Kidney capillary endothelial cell (primary cell): ENCODE results near the gene LLGL2.
"Not testable (repeated sequence)": the region's sequence is repeated elsewhere in the genome, so short reads cannot be mapped to it uniquely, and the experiment has no call there.

ENCODE experiments used
- DNase-seq: peaks from one replicate; pipeline ENCODE4 v3.0.0-alpha.2; 2018; ENCODE audit warnings: low spot score

Gene LLGL2

GRCh38 chr17:75524970-75525805 lies at the start of gene LLGL2:
Gene LLGL2 (plus strand): TSS chr17:75525697. CDS start chr17:75543427, 17,730 bp downstream.
- DNase-seq: peak; percentile 26

GRCh38 chr17:75475851-75476250 lies 49.6 kb upstream of the LLGL2 start:
- DNase-seq: no peak

GRCh38 chr17:75476271-75476671 lies 49.2 kb upstream of the LLGL2 start:
- DNase-seq: no peak

GRCh38 chr17:75476752-75477489 lies 48.6 kb upstream of the LLGL2 start:
- no peak for DNase-seq

- not testable (repeated sequence) for DNase-seq
Measured at GRCh38 chr17:75477490-75477862, 48.0 kb upstream of the LLGL2 start.

GRCh38 chr17:75478508-75478907 lies 47.0 kb upstream of the LLGL2 start:
- DNase-seq: no peak

- DNase-seq: no peak
Measured at GRCh38 chr17:75480281-75480680, 45.2 kb upstream of the LLGL2 start.

- DNase-seq: no peak
Measured at GRCh38 chr17:75481194-75482068, 44.1 kb upstream of the LLGL2 start.

- no peak for DNase-seq
Measured at GRCh38 chr17:75482098-75482942, 43.2 kb upstream of the LLGL2 start.

GRCh38 chr17:75485688-75486087 lies 39.8 kb upstream of the LLGL2 start:
- no peak for DNase-seq

GRCh38 chr17:75486151-75486550 lies 39.3 kb upstream of the LLGL2 start:
- no peak for DNase-seq

GRCh38 chr17:75486951-75487350 lies 38.5 kb upstream of the LLGL2 start:
- DNase-seq: no peak

- DNase-seq: no peak
Measured at GRCh38 chr17:75487351-75488070, 38.0 kb upstream of the LLGL2 start.

GRCh38 chr17:75488693-75489510 lies 36.6 kb upstream of the LLGL2 start:
- DNase-seq: no peak

GRCh38 chr17:75489511-75489955 lies 36.0 kb upstream of the LLGL2 start:
- DNase-seq: no peak

GRCh38 chr17:75490173-75490743 lies 35.2 kb upstream of the LLGL2 start:
- no peak for DNase-seq

GRCh38 chr17:75490953-75491649 lies 34.4 kb upstream of the LLGL2 start:
- DNase-seq: no peak

GRCh38 chr17:75491680-75492079 lies 33.8 kb upstream of the LLGL2 start:
- DNase-seq: no peak
